22Rv1 (cell line): ENCODE results near the gene REST.

Experiments
- CTCF ChIP-seq: fragments of 450-650 bp; IDR thresholded peaks from 2 replicates; pipeline ENCODE4 v1.5.1; 2017; ENCODE audit warnings: mild to moderate bottlenecking
- ZFX ChIP-seq: fragments of 450-650 bp; IDR thresholded peaks from 2 replicates; pipeline ENCODE4 v1.6.1; 2017; ENCODE audit warnings: antibody characterized with exemption, borderline replicate concordance

GRCh38 chr4:56973336-56973735 lies 65.6 kb downstream of the REST start:
- no peak for TF ChIP-seq ZFX
- no peak for TF ChIP-seq CTCF
